Pancreas (tissue), 10 donors: ENCODE results near the gene PRSS48. TPM values are rescaled to one million over a fixed set of nuclear protein-coding genes. Genes with fewer than 3 reads are reported as not detected.

Experiments
- ATAC-seq, 4 donors: fragments of 200-7000 bp; cut with Tn5 transposase; one replicate each; pipeline versions ENCODE4 v1.8.0 to v1.9.1; 2020; ENCODE audit warnings: mild to moderate bottlenecking in 4 of 4, moderate library complexity in 4 of 4
- DNase-seq, 6 donors: peaks; one replicate each; pipeline ENCODE4 v3.0.0-alpha.2; 2020
- FAIRE-seq: peaks from 2 replicates; lab custom pipeline; 2012; peaks lifted over from hg19 to GRCh38; lab: Jason Lieb, UNC
- H3K27ac ChIP-seq, 4 donors: fragments of 200-600 bp; sonication (generic); 1 replicate in 3 of 4; 2 replicates in 1 of 4; pipeline versions ENCODE4 v1.5.0 to v1.8.0; 2020
- H3K27me3 ChIP-seq, 4 donors: fragments of 200-600 bp; one replicate each; pipeline ENCODE4 v1.8.0; 2021
- H3K36me3 ChIP-seq, 3 donors: fragments of 200-600 bp; sonication (generic) in 1 of 3; one replicate each; pipeline versions ENCODE4 v1.5.0 to v1.8.0; 2020 to 2021
- H3K4me1 ChIP-seq, 3 donors: fragments of 200-600 bp; one replicate each; pipeline ENCODE4 v1.8.0; 2021
- H3K4me3 ChIP-seq, 4 donors: fragments of 200-600 bp; sonication (generic) in 2 of 4; one replicate each; pipeline versions ENCODE4 v1.5.0 to v1.8.0; 2020 to 2021
- H3K9me3 ChIP-seq, 4 donors: fragments of 200-600 bp; one replicate each; pipeline ENCODE4 v1.8.0; 2021
- WGBS, 2 donors: extraction: QIAGEN DNeasy Blood & Tissue Kit; methylation state at CpG; one replicate each; pipeline ENCODE4 v1.1.7; 2013; 5-methylcytosine and 5-hydroxymethylcytosine counted together
- intact Hi-C, 3 donors: fragments of 100-400 bp; cut with DNase I; formaldehyde crosslinking; loops; one replicate each; pipeline versions ENCODE4 v1.11.1 to v1.14.2; 2022
- polyA plus RNA-seq, 2 donors: library from polyadenylated mRNA; stranded (reverse); fragments of 200-250 nt; gene quantifications; one replicate each; pipeline ENCODE4 v1.2.3, GENCODE V29; 2013
- total RNA-seq, 6 donors: library from RNA; stranded (reverse); fragmentation: NEBNext Ultra II Directional in 4 of 6; extraction: Animal tissue kit (Norgen Biotek cat#: 25700) in 4 of 6; gene quantifications; one replicate each; pipeline versions ENCODE4 v1.2.1 to v1.2.4, GENCODE V29; 2021 to 2023
- TF ChIP-seq, protein P1 (sequence below), 4 donors: fragments of 200-600 bp; sonication (generic) in 3 of 4; IDR thresholded peaks; one replicate each; pipeline versions ENCODE4 v1.5.0 to v1.8.0; 2021; ENCODE audit warnings: antibody characterized with exemption in 4 of 4
- donor health status: healthy with polysubstance abuse.
- donor health status: DM: no; HTN: no; CAD: no; lungs with moderate emphysema.
- donor health status: DM: no; HTN: no; CAD: no.
- donor health status: control.
- donor health status: control.
- donor health status: Bipolar disorder and iron deficiency.
- donor health status: DM: yes; HTN: yes; CAD: no.
- donor health status: DM: no; HTN: no; CAD: no.
- donor health status: DM: no; HTN: no; CAD: no.
- donor health status: DM: yes; HTN: yes; CAD: no.

The PRSS48 gene
- total and polyA plus RNA-seq, 8 donors, result not detected

GRCh38 chr4:151329217-151330007, 52.5 kb downstream of the PRSS48 start:
- Histone ChIP-seq H3K4me1 (peaks cover 0 to 3% (median 0%) of the 10 kb centered on the region in 3 donors), H3K27me3 (no peaks in the 10 kb centered on the region), H3K4me3 (no peak overlapping the region), H3K9me3 (no peaks in the 10 kb centered on the region), H3K36me3 (no peaks in the 10 kb centered on the region), H3K27ac (no peak overlapping the region)
- DNase-seq, result no peak
- ATAC-seq, result no peak
- WGBS, 2 donors, result 83 to 88% methylated on average over 4 of the region's 4 CpGs
- TF ChIP-seq, protein P1, sequence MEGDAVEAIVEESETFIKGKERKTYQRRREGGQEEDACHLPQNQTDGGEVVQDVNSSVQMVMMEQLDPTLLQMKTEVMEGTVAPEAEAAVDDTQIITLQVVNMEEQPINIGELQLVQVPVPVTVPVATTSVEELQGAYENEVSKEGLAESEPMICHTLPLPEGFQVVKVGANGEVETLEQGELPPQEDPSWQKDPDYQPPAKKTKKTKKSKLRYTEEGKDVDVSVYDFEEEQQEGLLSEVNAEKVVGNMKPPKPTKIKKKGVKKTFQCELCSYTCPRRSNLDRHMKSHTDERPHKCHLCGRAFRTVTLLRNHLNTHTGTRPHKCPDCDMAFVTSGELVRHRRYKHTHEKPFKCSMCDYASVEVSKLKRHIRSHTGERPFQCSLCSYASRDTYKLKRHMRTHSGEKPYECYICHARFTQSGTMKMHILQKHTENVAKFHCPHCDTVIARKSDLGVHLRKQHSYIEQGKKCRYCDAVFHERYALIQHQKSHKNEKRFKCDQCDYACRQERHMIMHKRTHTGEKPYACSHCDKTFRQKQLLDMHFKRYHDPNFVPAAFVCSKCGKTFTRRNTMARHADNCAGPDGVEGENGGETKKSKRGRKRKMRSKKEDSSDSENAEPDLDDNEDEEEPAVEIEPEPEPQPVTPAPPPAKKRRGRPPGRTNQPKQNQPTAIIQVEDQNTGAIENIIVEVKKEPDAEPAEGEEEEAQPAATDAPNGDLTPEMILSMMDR (IDR thresholded peaks at IDR 0.05), result no peak
- intact Hi-C loops, result no loop called here
- FAIRE-seq, result peak; percentile 45

GRCh38 chr4:151331276-151332042, 54.5 kb downstream of the PRSS48 start:
- Histone ChIP-seq H3K27ac (no peak overlapping the region), H3K9me3 (no peaks in the 10 kb centered on the region), H3K27me3 (no peaks in the 10 kb centered on the region), H3K4me1 (peaks cover 0 to 3% (median 0%) of the 10 kb centered on the region in 3 donors), H3K4me3 (no peak overlapping the region), H3K36me3 (no peaks in the 10 kb centered on the region)
- ATAC-seq, result no peak
- no peak for DNase-seq
- TF ChIP-seq, protein P1 (IDR thresholded peaks at IDR 0.05), result no peak
- no peak for FAIRE-seq
- intact Hi-C loops, result no loop called here
- 85 to 94% methylated on average over 1 of the region's 1 CpG for WGBS, 2 donors

GRCh38 chr4:151339467-151339866, 62.5 kb downstream of the PRSS48 start:
- WGBS, 2 donors, result 74 to 76% methylated on average over 2 of the region's 2 CpGs
- Histone ChIP-seq H3K27me3 (no peaks in the 10 kb centered on the region), H3K36me3 (no peaks in the 10 kb centered on the region), H3K9me3 (no peaks in the 10 kb centered on the region), H3K4me3 (no peak overlapping the region), H3K4me1 (no peaks in the 10 kb centered on the region), H3K27ac (no peak overlapping the region)
- ATAC-seq (no peak), FAIRE-seq (no peak), DNase-seq (no peak)
- TF ChIP-seq, protein P1 (IDR thresholded peaks at IDR 0.05), result no peak
- intact Hi-C loops, result no loop called here

- DNase-seq, result peak in 1 of 6 donors; percentile 7
- H3K4me1 ChIP-seq, result no peaks in the 10 kb centered on the region
- intact Hi-C loops, result no loop called here
- no peaks in the 10 kb centered on the region for H3K27me3 ChIP-seq
- no peak overlapping the region for H3K4me3 ChIP-seq
- H3K9me3 ChIP-seq, result no peaks in the 10 kb centered on the region
- no peak for FAIRE-seq
- no peaks in the 10 kb centered on the region for H3K36me3 ChIP-seq
- TF ChIP-seq, protein P1 (IDR thresholded peaks at IDR 0.05), result no peak
- H3K27ac ChIP-seq, result no peak overlapping the region
- WGBS, 2 donors, result 39 to 44% methylated on average over 5 of the region's 5 CpGs
- peak in 3 of 4 donors; percentile 36 to 66 (median 45) for ATAC-seq
These were observed 63.9 kb downstream of the PRSS48 start for GRCh38 chr4:151340751-151341385.

Other genes starting within 250 kb of the PRSS48 start
- 1,000 to 10,000 TPM in 4 of 6 donors, 100 to 1,000 TPM in 2; 882 to 1,610 (median 1,401) TPM for gene RPS3A, start 177.5 kb upstream of the PRSS48 start, total RNA-seq
- gene RPS3A, start 177.5 kb upstream of the PRSS48 start, polyA plus RNA-seq, result 1,000 to 10,000 TPM; 1,672 to 1,850 TPM
- 10 to 100 TPM; 11.9 to 34.5 (median 14.6) TPM for gene SH3D19, start 48.4 kb downstream of the PRSS48 start, total RNA-seq
- gene SH3D19, start 48.4 kb downstream of the PRSS48 start, polyA plus RNA-seq, result 10 to 100 TPM; 12.3 to 13.1 TPM
- gene FHIP1A, start 132.0 kb downstream of the PRSS48 start, total RNA-seq, result 10 to 100 TPM; 12.1 to 24.2 (median 16.8) TPM
- gene FHIP1A, start 132.0 kb downstream of the PRSS48 start, polyA plus RNA-seq, result 1 to 10 TPM; 2.2 to 4.3 TPM